ENCODE results near the gene S100A5.

S100A5 gene

DNA sequence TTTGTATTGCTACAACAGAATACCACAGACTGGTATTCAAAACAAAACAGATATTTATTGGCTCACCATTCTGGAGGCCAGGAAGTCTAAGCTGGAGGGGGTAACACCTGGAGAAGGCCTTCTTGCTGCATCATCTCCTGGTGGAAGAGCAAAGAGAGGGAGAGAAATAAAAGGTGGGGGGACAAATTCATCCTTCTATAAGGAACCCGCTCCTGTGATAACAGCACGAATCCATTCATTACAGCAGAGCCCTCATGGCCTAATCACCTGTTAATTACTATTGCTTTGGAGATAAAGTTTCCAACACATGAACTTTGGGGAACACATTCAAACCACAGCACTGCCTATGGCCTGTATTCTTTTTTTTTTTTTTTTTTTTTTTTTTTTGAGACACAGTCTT, 19.5 kb upstream of the S100A5 start:
- DNase-seq (ENCODE audit: low read depth): peak; percentile 76
- H3K4me3 ChIP-seq (ENCODE audit: low read length): no peak overlapping the region
- TF ChIP-seq, protein P1, sequence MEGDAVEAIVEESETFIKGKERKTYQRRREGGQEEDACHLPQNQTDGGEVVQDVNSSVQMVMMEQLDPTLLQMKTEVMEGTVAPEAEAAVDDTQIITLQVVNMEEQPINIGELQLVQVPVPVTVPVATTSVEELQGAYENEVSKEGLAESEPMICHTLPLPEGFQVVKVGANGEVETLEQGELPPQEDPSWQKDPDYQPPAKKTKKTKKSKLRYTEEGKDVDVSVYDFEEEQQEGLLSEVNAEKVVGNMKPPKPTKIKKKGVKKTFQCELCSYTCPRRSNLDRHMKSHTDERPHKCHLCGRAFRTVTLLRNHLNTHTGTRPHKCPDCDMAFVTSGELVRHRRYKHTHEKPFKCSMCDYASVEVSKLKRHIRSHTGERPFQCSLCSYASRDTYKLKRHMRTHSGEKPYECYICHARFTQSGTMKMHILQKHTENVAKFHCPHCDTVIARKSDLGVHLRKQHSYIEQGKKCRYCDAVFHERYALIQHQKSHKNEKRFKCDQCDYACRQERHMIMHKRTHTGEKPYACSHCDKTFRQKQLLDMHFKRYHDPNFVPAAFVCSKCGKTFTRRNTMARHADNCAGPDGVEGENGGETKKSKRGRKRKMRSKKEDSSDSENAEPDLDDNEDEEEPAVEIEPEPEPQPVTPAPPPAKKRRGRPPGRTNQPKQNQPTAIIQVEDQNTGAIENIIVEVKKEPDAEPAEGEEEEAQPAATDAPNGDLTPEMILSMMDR (IDR thresholded peaks at IDR 0.05; ENCODE audit: insufficient read depth, low read depth, low read length, missing control alignments): no peak

- TF ChIP-seq, protein P1 (IDR thresholded peaks at IDR 0.05; ENCODE audit: insufficient read depth, low read depth, low read length, missing control alignments): no peak
- DNase-seq (ENCODE audit: low read depth): peak; percentile 52
- H3K4me3 ChIP-seq (ENCODE audit: low read length): no peak overlapping the region
These were observed 17.1 kb upstream of the S100A5 start for GRCh38 chr1:153557877-153558276.

GRCh38 chr1:153556348-153556747, 15.6 kb upstream of the S100A5 start:
- TF ChIP-seq, protein P1 (IDR thresholded peaks at IDR 0.05; ENCODE audit: insufficient read depth, low read depth, low read length, missing control alignments): no peak
- DNase-seq (ENCODE audit: low read depth): peak; percentile 14
- no peak overlapping the region for H3K4me3 ChIP-seq (ENCODE audit: low read length)

DNA sequence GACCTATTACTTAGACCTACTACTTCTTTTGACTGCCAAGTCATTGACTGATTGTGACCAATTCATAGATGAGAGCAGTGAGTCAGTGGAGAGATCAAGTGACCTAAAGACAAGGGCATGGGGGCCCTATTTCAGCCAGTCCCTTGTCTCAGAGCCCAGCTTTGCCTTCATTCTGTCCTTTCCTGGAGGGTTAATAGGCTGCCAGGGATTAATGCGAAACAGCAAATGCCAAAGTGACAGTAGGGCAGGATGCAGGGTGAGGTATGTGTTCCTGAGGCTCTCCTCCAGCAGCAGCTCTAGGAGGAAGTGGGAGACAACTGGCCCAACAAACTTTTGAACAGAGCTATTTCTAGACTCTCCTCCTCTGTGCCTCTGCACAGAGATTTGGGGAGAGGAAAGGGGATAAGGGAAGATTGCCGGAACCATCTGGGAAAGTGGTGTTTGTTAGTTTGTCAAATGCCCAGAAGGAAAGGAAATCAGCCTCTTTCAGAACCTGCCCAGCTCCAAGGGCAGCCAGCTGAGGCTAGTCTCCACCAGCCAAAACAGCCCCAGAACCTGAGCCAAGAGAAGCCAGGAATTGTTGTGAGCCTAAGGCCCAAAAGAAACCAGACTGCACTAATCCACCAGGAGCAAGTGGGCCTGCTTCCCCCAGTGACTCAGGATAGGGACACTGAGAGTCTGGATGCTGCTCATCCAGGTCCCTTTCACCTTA, 13.3 kb upstream of the S100A5 start:
- no peak overlapping the region for H3K4me3 ChIP-seq (ENCODE audit: low read length)
- TF ChIP-seq, protein P1 (IDR thresholded peaks at IDR 0.05; ENCODE audit: insufficient read depth, low read depth, low read length, missing control alignments): no peak
- DNase-seq (ENCODE audit: low read depth): peak; percentile 28

GRCh38 chr1:153553096-153553495, 12.4 kb upstream of the S100A5 start:
- TF ChIP-seq, protein P1 (IDR thresholded peaks at IDR 0.05; ENCODE audit: insufficient read depth, low read depth, low read length, missing control alignments): no peak
- H3K4me3 ChIP-seq (ENCODE audit: low read length): no peak overlapping the region
- no peak for DNase-seq (ENCODE audit: low read depth)

GRCh38 chr1:153552335-153552734, 11.6 kb upstream of the S100A5 start:
- DNase-seq (ENCODE audit: low read depth): peak; percentile 39
- H3K4me3 ChIP-seq (ENCODE audit: low read length): no peak overlapping the region
- TF ChIP-seq, protein P1 (IDR thresholded peaks at IDR 0.05; ENCODE audit: insufficient read depth, low read depth, low read length, missing control alignments): peak; percentile 10
